Esophagus muscularis mucosa (tissue), 4 donors: ENCODE results near the gene ADIRF. TPM values are rescaled to one million over a fixed set of nuclear protein-coding genes. Genes with fewer than 3 reads are reported as not detected.
"Not testable (repeated sequence)": the region's sequence is repeated elsewhere in the genome, so short reads cannot be mapped to it uniquely, and the experiment has no call there.

Experiments
- DNase-seq: peaks from one replicate; pipeline ENCODE4 v3.0.0-alpha.2; 2017; ENCODE audit errors: extremely low spot score
- H3K27ac ChIP-seq, 4 donors: fragments of 200-600 bp; sonication (generic); replicated peaks in 1 of 4; 1 replicate in 3 of 4; 2 replicates in 1 of 4; pipeline ENCODE4 v1.5.1; 2016 to 2019; ENCODE audit warnings: mild to moderate bottlenecking in 1 of 4
- H3K27me3 ChIP-seq, 4 donors: fragments of 200-600 bp; sonication (generic); one replicate each; pipeline versions ENCODE4 v1.5.1 to v1.6.0; 2016 to 2019
- H3K36me3 ChIP-seq, 4 donors: fragments of 200-600 bp; sonication (generic); one replicate each; pipeline ENCODE4 v1.5.1; 2016 to 2019
- H3K4me1 ChIP-seq, 4 donors: fragments of 200-600 bp; sonication (generic); one replicate each; pipeline ENCODE4 v1.5.1; 2016 to 2019
- H3K4me3 ChIP-seq, 4 donors: fragments of 200-600 bp; sonication (generic); 1 replicate in 2 of 4; 2 replicates in 2 of 4; pipeline ENCODE4 v1.5.1; 2016 to 2019; ENCODE audit warnings: mild to moderate bottlenecking in 4 of 4, moderate library complexity in 1 of 4
- H3K9me3 ChIP-seq, 4 donors: fragments of 200-600 bp; sonication (generic); 1 replicate in 3 of 4; 2 replicates in 1 of 4; pipeline ENCODE4 v1.5.1; 2016 to 2019
- CTCF ChIP-seq, 3 experiments: fragments of 200-600 bp in 2 of 3; fragments of 450-650 bp in 1 of 3; sonication (generic) in 2 of 3; IDR thresholded peaks; one replicate each; pipeline ENCODE4 v1.5.1; 2017 to 2019; ENCODE audit warnings: antibody characterized with exemption in 3 of 3, mild to moderate bottlenecking in 2 of 3, moderate library complexity in 1 of 3
- EP300 ChIP-seq: sonication (generic); formaldehyde crosslinking; IDR thresholded peaks from one replicate; pipeline ENCODE4 v1.6.1; 2017; ENCODE audit warnings: antibody characterized with exemption
- POLR2A ChIP-seq: fragments of 450-650 bp; IDR thresholded peaks from one replicate; pipeline ENCODE4 v1.6.1; 2017; ENCODE audit warnings: antibody characterized with exemption, moderate library complexity, mild to moderate bottlenecking, low read depth
- POLR2AphosphoS5 ChIP-seq, 2 donors: sonication (generic); formaldehyde crosslinking; IDR thresholded peaks; one replicate each; pipeline ENCODE4 v1.6.1; 2017; ENCODE audit warnings: antibody characterized with exemption in 2 of 2
- WGBS: methylation state at CpG from one replicate; pipeline ENCODE4 v1.1.5; 2018; 5-methylcytosine and 5-hydroxymethylcytosine counted together
- intact Hi-C: fragments of 100-400 bp; cut with DNase I; formaldehyde crosslinking; loops from one replicate; pipeline ENCODE4 v1.15.1; 2023
- total RNA-seq, 4 donors: library from RNA; depleted of rRNA; stranded (reverse); fragments of >200 nt; gene quantifications; one replicate each; pipeline versions ENCODE4 v1.1.0 to v1.2.1, GENCODE V29; 2016

Gene ADIRF
- total RNA-seq, 4 donors from 2014 or later, result 59.4 to 119 (median 84.8) TPM

- intact Hi-C loops, result no loop called here
- DNase-seq, result no peak
- H3K4me1 ChIP-seq, result peaks cover 31 to 37% (median 34%) of the 10 kb centered on the region in 4 donors
- no peak overlapping the region for H3K4me3 ChIP-seq
- TF ChIP-seq POLR2AphosphoS5 (IDR thresholded peaks at IDR 0.05) (peak in 1 of 2 donors; percentile 8), POLR2A (no peak), CTCF (IDR thresholded peaks at IDR 0.05) (no peak), EP300 (no peak)
- H3K9me3 ChIP-seq, result no peaks in the 10 kb centered on the region
- no peak overlapping the region for H3K27ac ChIP-seq
- H3K27me3 ChIP-seq, result peaks cover 0 to 34% (median 0%) of the 10 kb centered on the region in 4 donors
- WGBS, result 77% methylated on average over 13 of the region's 13 CpGs
- peaks cover 0 to 52% (median 8%) of the 10 kb centered on the region in 4 donors for H3K36me3 ChIP-seq
Measured at GRCh38 chr10:86946213-86947155, 21.8 kb upstream of the ADIRF start.

- DNase-seq, H3K27ac ChIP-seq, H3K9me3 ChIP-seq, H3K4me3 ChIP-seq, intact Hi-C loops: not testable (repeated sequence)
- Histone ChIP-seq H3K4me1 (peaks cover 22 to 30% (median 28%) of the 10 kb centered on the region in 4 donors), H3K27me3 (peaks cover 0 to 30% (median 0%) of the 10 kb centered on the region in 4 donors), H3K36me3 (peaks cover 0 to 47% (median 7%) of the 10 kb centered on the region in 4 donors)
- WGBS, result 89% methylated on average over 4 of the region's 4 CpGs
Measured at GRCh38 chr10:86947806-86948205, 20.5 kb upstream of the ADIRF start.

GRCh38 chr10:86950349-86950748 is 17.9 kb upstream of the ADIRF start:
- no peak for DNase-seq
- intact Hi-C loops, result no loop called here
- H3K36me3 ChIP-seq, result peaks cover 0 to 23% (median 0%) of the 10 kb centered on the region in 4 donors
- WGBS, result 71% methylated on average over 1 of the region's 1 CpG
- no peak overlapping the region for H3K4me3 ChIP-seq
- no peak for TF ChIP-seq POLR2AphosphoS5 (IDR thresholded peaks at IDR 0.05)
- TF ChIP-seq POLR2A, result no peak
- H3K27me3 ChIP-seq, result peaks cover 0 to 17% (median 0%) of the 10 kb centered on the region in 4 donors
- peaks cover 33 to 45% (median 40%) of the 10 kb centered on the region in 4 donors for H3K4me1 ChIP-seq
- no peaks in the 10 kb centered on the region for H3K9me3 ChIP-seq
- no peak overlapping the region for H3K27ac ChIP-seq

GRCh38 chr10:86951184-86951761 is 17.0 kb upstream of the ADIRF start:
- Histone ChIP-seq H3K27me3 (peaks cover 0 to 11% (median 0%) of the 10 kb centered on the region in 4 donors), H3K27ac (no peak overlapping the region), H3K4me3 (no peak overlapping the region), H3K4me1 (peaks cover 33 to 40% (median 38%) of the 10 kb centered on the region in 4 donors), H3K36me3 (peaks cover 0 to 16% (median 0%) of the 10 kb centered on the region in 4 donors), H3K9me3 (no peaks in the 10 kb centered on the region)
- DNase-seq, result no peak
- intact Hi-C loops, result no loop called here
- no peak for TF ChIP-seq CTCF (IDR thresholded peaks at IDR 0.05)
- no peak for TF ChIP-seq EP300
- no peak for TF ChIP-seq POLR2A
- no peak for TF ChIP-seq POLR2AphosphoS5 (IDR thresholded peaks at IDR 0.05)

GRCh38 chr10:86952106-86952505 is 16.2 kb upstream of the ADIRF start:
- peaks cover 0 to 3% (median 0%) of the 10 kb centered on the region in 4 donors for H3K27me3 ChIP-seq
- no peak overlapping the region for H3K4me3 ChIP-seq
- no peak for DNase-seq
- no peak for TF ChIP-seq CTCF (IDR thresholded peaks at IDR 0.05)
- TF ChIP-seq POLR2AphosphoS5 (IDR thresholded peaks at IDR 0.05), result no peak
- TF ChIP-seq POLR2A, result no peak
- TF ChIP-seq EP300, result no peak
- H3K9me3 ChIP-seq, result no peaks in the 10 kb centered on the region
- WGBS, result 81% methylated on average over 7 of the region's 7 CpGs
- peaks cover 30 to 38% (median 33%) of the 10 kb centered on the region in 4 donors for H3K4me1 ChIP-seq
- H3K36me3 ChIP-seq, result peaks cover 0 to 8% (median 0%) of the 10 kb centered on the region in 4 donors
- no peak overlapping the region for H3K27ac ChIP-seq
- intact Hi-C loops, result no loop called here

GRCh38 chr10:86952697-86953096 is 15.6 kb upstream of the ADIRF start:
- H3K4me3 ChIP-seq, DNase-seq, intact Hi-C loops, H3K36me3 ChIP-seq, H3K27me3 ChIP-seq, H3K9me3 ChIP-seq: not testable (repeated sequence)
- WGBS, result 94% methylated on average over 10 of the region's 10 CpGs
- H3K27ac ChIP-seq, result peak overlapping the region in 1 of 4 donors; percentile 79
- H3K4me1 ChIP-seq, result peaks cover 32 to 44% (median 36%) of the 10 kb centered on the region in 4 donors
